Measurements from ENCODE around the gene FXYD4.

GRCh38 chr10:43327986-43328385 lies 43.5 kb upstream of the FXYD4 start:
- no peak for TF ChIP-seq POLR2A (IDR thresholded peaks at IDR 0.05)
- TF ChIP-seq CTCF (IDR thresholded peaks at IDR 0.05) = no peak
